Endometrium (tissue), 2 donors: ENCODE results near the gene MUC2.

Experiments used
- FAIRE-seq: peaks from 2 replicates; lab custom pipeline; 2012; peaks lifted over from hg19 to GRCh38; lab: Jason Lieb, UNC
- donor health status: control.
- donor health status: control.

MUC2 gene

DNA sequence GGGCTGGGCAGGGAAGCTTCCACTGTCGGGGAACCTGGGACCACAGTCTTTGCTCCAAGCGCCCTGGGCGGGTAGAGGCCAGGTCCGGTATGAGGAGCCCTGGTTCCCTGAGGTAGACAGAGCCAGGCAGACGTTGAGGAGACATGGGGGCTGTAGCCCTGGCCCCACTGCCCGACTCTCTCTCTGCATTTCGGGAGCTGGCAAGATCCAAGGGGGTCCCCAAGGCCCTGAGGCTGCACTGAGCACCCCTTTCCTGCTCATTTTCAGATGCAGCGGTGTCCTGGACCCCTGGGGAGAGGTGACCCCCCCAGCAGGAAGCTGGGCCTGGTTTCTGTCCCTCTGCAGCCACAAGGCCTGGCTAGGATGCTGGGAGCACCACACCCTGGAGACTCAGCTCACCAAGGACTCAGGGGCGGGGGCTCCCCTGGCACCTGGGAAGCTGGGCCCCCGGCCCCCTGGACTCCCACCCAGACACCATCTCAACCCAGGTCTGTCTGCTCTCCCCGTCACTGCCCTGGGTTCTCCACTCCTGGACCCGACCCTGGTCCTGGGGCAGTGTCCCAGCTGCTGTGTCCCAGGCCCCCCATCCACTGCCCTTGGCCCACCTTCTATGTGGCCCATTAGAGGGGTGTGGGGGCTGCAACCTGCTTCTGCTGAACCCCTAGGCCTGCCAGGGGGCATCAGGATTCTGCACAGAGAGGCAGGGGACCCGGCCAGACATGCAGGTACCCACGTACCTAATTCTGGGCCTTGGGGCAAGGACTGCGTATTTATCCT is 23.1 kb upstream of the MUC2 start:
- no peak for FAIRE-seq

DNA sequence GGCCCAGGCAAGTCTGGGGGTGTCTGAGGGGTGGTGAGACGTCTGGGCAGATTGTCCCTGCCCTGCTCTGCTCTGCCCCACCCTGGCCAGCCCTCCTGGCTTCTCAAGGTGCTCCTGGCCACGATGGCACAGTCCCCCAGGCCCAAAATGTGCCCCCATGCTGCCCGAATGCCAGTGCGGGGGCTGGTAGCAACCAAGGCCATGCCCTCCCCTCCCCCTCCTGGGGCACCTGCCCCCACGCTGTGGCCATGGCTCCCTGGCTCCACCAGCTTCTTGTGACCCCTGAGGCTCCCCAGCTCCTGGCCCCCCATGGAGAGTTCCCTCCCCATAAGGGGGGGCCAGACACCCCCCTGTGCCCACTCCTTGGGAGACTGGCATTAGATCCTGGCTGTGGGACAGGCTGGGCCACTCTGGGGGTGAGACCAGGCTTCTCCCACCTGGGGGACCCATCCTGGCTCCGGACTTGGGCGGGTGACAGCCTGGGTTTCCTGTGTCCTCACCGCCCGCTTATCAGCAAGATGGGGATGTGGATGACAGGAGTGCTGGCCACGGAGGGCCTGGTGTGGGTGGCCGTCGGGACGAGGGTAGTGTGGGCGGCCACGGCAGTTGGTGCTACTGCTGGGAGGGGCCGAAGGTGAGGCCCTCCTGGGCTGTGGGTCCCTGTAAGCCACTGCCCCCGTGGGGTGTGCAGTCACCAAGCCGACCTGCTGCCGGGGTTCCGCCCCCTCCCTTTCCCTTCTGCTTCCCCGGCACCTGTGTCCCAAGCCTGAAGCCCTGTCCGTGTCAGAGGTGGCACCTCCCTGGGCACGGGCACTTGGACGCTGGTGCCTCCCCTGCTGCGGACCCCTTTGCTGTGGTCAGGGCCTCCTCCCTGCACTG is 22.3 kb upstream of the MUC2 start:
- no peak for FAIRE-seq

DNA sequence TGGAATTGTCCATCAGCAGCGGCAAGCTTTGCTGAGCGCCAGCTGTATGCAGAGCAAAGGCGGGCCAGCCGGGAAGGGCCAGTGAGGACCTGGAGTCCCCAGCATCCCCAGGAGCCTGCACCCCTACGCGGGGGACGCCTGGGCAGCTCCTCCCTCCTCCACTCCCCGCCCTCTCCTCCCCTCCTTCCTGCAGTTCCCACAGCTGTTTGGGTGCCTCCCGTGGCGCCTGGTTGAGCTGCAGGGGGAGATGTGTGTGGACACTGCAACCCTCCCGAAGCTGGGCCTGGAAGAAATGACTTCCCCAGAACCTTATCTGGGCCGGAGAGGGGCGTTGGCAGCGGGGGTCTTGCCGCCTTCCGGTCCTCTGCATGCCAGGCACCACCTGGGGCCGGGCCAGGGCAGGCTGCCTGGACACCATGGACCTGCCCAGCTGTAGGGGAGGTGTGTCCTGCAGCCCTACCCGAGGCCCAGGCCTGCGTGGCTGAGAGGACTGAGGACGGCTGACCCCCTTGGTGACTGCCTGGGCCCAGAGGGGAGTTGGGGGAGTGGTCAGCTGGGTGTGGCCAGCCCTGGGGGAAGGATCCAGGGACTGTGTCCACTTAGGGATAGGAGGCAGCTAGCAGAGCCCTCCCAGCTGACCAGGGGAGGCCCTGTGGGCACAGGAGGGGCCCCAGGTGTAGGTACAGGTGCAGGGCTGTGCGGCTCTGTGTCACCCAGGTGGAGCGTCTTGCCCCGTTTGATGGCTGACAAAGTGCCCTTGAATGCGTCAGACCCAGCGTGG is 21.4 kb upstream of the MUC2 start:
- FAIRE-seq: no peak

DNA sequence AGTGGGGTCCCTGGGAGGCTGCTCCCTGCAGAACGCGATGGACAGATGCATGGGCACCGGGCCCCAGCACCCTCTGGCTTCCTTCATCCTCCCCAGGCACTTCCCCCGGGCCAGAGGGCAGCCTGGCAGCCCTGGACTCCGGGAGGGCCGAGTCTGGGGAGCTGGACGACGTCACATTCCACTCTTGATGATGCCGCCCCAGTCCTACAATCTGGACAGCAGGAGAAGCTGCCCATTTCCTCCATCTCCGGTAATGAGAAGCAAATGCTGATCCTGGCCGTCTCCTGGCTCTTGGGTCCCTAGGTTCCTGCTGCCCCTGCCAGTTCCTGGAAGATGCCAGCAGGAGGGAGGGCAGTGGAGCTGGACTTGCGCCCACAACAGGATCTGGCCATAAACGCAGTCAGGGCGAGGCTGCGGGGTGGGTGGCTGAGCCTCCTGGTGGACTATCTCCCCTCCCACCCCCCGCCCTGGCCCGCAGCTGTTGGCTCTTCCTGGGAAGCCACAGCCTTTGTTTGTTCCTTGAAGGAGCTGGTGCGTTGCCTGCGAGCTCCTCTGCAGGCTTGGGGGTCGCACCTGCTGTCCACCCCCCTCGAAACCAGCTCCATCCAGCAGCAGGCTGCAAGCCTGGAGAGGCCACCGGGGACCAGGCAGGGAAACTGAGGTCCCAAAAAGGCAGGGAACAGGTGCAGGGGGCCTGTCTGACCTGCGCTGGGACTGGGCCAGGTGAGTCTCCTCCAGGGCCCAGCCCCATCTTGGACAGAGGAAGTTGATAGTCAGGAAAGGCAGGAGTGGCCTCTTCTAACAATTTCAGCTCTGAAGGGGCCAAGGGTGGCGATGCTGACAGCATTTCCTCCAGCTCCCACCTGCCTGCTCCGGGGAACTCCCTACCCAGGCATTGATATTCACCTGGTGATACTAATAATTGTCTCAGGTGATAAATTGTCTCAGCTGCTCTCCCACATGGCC is 20.2 kb upstream of the MUC2 start:
- FAIRE-seq: no peak

DNA sequence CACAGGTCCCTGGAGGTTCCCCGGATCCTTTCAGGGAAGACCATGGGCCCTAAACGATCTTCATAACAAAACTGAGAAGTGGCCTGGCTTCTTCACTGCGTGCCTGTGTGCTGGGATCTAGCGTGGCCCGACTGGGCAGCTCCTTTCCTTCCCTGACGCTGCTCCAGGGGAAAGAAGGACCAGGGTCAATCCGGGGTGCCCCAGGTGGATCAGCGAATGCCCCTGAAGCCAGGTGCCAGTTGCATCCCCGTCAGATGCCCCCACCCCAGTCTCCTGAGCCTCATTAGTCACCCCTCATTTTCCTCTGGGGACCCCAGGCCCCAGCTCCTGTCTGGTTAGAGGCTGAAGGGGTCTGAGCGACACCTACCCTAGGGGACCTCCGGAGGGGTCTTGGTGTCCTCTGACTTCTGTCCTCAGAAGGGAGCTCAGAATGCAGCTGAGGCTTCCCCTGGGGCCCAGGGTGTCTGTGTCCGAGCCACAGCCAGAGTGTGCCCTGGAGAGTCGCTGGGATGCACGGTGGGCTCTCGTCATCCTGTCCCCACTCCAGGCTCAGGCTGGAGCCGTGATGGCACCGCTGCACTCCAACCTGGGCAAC is 19.5 kb upstream of the MUC2 start:
- FAIRE-seq: no peak

DNA sequence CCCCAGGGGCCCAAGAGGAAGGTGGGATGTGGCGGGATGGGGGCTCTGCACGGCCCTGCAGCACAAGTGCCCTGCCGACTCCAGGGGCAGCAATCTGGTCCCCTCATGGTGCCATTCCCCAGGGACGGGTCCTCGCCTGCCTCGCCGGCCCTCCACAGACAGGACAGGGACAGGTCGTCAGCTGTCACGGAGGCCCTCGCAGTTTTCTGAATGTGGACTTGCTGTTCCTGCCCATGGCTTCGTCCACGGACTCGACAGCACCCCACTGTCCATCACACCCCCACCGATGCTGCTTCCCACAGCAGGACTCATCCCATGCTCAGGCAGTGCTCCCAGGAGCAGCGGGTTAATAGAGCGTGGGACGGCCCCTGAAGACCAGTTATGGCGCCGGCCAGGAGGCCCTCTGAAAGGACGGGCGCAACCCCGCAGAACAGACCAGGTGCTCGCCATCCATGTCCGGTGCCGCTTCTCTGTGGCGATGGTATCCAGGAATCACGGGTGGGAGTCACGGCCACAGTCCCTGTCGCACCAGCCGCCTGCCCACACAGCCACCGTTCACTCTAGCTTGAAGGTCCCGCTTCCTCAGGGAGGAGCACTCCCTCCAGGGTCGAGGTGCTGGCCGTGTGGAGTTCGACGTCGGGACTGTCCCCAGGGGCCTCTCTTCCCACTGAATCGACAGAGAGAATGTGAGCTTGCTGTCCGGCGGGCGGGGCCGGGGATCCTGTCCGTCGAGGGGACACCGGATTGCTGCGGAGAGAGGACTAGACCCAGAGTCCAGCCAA is 18.5 kb upstream of the MUC2 start:
- FAIRE-seq: no peak

DNA sequence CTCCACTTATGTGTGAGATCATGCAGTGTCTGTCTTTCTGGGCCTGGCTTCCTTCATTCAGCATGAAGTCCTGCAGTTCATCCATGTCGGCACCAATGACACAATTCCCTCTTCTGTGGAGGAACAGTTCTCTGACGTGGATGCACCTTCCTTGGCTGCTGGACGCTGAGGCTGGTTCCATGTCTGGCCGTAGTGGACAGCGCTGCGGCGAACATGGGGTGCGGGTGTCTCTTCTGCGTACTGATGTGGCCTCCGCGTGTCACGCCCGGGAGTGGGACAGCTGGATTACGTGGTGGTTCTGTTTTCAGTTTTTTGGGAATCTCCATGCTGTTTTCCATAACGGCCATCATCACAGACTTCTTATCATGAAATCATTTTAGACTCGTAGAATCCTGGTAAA is 16.9 kb upstream of the MUC2 start:
- no peak for FAIRE-seq

DNA sequence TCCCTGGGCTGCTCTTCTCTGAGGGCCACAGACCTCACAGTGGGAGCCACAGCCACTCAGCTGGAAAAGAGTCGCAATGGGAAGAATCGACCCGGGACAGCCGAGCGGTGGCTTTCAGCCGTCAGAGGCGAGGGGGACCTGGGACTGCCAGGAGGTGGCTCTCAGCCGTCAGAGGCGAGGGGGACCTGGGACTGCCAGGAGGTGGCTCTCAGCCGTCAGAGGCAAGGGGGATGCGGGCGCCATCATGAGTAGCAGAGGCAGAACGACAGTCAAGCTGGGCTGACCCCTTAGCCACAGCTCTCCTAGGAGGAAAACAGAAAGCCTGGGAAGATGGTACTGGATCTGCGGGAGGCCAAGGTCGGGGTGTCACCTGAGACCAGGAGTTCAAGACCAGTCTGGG is 14.9 kb upstream of the MUC2 start:
- FAIRE-seq: no peak

DNA sequence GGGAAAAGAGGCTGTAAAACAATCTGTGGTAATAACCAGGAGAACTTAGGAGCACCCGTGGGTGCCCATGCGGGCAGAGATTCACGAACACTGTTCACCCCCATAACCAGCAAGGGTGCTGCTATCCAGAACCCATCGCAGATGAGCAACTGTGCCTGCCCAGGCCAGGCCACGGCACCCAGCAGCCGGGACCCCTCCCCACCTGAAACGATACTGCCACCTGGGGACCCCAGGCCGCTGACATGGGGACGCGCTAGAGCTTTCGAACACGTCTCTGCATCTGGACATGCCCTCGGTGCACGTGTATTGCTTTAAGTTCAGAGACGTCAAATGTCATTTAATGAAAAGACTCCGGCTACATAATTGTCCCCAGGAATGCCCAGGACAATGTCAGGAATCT is 14.3 kb upstream of the MUC2 start:
- FAIRE-seq: no peak

DNA sequence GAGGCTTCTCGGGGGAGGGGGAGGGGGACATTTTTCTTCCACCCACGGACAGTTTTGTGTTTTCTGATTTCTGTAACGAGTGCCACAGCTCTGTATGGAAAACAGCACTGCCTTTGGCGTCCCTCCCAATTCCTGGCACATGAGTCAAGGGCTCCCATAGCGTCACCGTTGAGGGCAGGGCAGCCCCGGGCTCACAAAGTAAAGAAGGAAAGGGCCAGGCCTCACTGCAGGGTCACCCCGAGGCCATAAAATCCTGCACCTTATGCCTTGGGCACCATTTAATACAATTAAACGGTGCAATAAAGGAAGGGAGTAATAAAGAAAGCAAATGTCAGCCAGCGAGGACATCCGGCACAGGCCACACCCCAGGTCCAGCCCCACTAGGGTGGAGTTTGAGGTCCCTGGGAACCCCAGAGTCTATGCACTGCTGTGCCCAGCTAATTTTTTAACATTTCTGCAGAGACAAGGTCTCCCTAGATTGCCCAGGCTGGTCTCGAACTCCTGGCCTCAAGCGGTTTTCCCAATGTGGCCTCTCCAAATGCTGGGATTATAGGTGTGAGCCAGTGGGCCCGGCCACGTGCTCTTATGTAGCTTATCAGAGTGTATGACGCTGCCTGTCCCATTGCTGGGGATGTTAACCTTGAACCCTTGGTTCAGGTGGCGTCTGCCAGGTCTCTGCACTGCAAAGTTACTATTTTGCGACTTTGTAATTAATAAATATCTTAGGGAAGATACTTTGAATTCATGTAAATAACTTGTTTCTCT is 13.6 kb upstream of the MUC2 start:
- FAIRE-seq: no peak

DNA sequence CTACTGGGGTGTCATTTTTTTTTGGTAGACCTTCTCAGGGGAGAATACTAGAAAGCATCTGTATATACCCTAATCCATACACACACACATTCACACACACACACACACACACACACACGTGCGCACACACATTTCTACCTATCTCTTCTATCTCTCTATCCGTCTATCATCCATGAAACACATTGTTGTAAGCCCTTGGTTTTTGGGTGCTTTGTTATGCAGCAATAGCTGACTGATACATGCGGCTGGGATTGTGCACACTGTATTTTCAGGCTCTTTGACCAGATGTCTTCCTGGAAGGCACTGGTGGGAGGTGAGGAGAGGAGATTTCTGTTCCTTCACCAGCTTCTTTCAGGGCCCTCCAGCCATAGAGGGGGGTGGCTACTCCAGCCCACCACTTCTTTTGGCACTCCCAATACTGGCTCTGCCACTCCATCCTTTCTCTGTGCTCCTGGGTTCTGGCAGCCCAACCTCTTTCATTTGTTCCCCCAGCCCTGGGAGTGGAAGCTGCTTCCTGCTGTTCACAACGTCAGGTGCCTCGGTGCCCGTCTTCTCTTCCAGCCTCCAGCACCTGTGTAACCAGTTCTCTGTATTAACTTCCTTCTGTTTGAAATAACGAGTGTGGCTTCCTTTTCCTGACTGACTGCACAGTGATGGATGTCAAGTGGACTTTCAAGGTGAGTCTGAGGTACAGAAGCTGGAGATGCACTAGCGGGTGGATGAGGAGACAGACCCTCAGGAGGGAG is 12.4 kb upstream of the MUC2 start:
- no peak for FAIRE-seq

DNA sequence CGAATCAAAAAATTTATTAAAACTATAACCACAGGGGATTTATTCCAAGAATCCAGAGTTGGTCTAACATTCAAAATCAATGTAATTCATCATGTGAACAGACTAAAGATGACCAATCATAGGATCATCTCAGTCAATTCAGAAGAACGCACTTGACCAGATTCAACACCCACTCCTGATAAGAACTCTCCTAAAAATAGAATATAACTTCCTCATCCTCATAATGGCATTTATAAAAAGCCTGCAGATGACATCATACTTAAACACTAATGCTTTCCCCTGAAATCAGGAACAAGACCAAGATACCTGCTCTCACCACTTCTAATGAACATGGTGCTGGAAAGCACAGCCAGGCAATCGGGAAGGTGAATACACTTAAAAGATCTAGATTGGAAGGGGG is 10.5 kb upstream of the MUC2 start:
- no peak for FAIRE-seq

DNA sequence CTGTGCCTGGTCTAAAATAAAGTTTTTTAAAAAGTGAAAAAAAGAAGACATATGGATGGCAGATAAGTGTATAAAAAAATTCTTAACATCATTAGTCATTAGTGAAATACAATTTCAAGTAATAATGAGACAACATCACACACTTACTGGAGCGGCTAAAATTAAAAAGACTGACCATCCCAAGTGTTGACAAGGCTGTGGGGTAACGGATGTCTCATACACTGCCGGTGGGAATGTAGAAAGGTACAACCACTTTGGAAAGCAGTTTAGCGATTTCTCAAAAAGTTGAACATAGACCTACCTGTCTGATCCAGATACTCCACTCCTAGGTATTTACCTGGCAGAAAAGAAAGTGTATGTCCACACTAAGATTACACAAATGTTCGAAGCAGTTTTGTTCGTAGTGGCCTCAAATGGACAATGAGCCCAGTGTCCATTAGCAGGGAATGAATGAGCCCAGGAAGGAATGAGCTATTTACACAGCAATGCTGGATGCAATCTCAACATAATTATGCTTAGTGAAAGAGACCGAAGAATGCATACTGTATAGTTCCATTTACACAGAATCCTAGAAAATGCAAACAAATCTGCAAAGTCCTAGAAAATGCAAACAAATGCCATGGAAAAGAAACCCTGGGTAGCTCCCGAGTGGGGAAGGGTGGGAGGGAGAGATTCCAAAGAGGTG is 6.7 kb upstream of the MUC2 start:
- FAIRE-seq: no peak

DNA sequence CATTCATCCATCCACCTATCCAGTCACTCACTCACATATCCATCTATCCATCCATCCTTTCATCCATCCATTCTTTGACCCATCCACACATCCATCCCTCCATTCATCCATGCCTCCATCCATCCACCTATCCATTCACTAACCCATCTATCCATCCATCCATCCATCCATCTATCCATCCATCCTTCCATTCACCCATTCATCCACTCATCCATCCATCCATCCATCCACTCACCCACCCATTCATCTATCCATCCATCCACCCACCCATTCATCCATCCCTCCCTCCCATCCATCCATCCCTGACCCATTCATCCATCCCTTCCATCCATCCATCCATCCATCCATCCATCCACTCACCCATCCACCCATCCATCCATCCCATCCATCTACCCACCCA is 4.9 kb upstream of the MUC2 start:
- FAIRE-seq: no peak

DNA sequence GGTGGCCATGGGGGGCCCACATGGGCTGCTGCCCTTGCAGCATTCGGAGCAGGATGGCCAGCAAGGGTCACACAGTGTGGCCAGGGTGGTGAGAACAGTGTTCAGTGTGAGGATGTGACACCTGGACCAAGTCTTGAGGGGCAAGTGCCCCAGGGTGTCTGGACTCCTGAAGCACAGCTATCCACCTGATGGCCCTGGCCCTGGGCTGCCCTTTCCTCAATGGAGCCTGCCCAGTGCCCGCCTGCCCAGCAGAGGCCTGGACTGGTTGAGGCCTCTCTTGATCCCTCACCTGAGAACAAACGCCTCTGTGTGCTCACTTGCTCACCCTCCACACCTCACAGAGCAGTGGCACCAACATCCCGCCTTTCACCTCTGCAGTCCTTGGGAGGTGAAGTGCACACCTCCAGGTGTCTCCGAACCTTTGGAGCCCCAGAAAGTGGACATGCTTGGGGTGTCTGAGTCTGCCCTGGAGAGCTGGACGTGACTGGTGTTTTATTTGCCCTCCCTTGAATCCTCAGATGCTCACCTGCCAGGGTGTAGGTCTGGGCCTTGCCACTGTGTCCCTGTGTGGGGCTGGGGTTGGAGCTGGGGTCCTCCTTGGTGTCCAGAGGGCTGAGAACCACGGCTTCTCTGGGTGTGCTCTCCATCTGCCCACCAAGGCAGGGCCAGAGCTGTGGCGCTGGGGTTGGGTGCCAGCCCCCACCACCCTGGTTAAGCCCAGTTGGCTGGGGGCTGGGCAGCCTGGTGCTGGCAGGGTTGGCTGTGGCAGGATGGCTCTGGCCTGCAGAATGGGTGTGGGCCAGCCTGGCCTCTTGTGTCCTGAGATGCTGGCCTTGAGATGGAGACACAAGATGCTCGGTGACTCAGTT is 3.8 kb upstream of the MUC2 start:
- no peak for FAIRE-seq

DNA sequence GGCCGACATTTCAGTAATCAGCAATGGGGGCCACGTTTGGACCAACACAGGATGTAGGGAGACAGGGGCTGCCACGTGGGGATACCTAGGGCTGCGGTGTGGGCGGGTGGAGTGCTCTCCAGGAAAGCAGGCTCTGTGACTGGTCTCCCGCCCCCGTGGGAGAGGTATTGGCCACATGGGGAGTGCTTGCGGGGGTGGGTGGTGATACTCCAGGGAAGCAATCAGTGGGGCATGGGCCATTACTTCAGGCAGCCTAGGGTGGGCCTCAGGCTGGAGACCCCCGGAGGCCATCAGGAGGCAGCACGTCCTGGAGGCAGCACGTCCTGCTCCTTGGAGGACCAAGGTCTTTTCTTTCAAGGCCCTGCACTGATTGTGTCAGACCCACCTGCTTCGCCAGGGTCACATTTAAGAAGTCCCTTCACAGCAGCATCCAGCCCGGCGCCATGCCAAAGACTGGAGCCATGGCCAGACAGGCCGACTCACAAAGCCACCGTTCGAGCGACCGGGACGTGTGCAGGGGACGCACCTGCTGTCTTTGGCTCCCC is 3.0 kb upstream of the MUC2 start:
- FAIRE-seq: no peak
